Measurements from ENCODE around the gene MGAT4C. TPM values are rescaled to one million over a fixed set of nuclear protein-coding genes. Genes with fewer than 3 reads are reported as not detected.
A peak's percentile ranks its signal among the peaks of the same experiment; 100 is the strongest.
"Not testable (repeated sequence)": the region's sequence is repeated elsewhere in the genome, so short reads cannot be mapped to it uniquely, and the experiment has no call there.

Gene MGAT4C
- not detected in 2 replicates for total RNA-seq (2014; rRNA removed; shearing (Covaris generic))

DNA sequence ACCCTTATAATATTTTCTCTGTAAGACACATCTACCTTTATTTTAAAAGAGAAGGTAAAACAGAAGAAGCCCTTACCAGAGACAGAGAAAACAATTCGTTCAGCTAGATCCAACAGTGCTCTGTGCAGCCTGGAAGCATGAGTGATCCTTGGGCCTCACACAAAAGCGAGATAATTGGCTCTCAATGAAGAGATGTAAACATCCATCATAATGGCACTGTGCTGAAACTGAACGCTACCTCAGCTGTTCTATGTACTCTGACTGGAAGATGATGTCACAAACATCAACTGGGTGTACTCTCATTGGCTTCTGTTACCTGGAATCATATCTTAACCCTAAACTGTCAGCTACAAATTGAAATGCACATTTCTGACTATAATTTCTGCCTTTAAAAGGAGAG, at the start of gene MGAT4C:
TSS of gene MGAT4C (minus strand) at position 229 of the 400 bp plus-strand sequence.
- H3K27ac ChIP-seq, result no peak within 1 kb of the TSS
- DNase-seq (ENCODE audit: low read depth in 1 of 2, low spot score in 2 of 2), result no peak
- no peak within 1 kb of the TSS for H3K4me3 ChIP-seq
- H3K27me3 ChIP-seq (replicated peaks), result no peaks in the 10 kb centered on the region
- H3K4me1 ChIP-seq (replicated peaks), result no peaks in the 10 kb centered on the region
- no peaks in the 10 kb centered on the region for H3K9me3 ChIP-seq (replicated peaks)
- H3K36me3 ChIP-seq, result no peaks in the 10 kb centered on the region

DNA sequence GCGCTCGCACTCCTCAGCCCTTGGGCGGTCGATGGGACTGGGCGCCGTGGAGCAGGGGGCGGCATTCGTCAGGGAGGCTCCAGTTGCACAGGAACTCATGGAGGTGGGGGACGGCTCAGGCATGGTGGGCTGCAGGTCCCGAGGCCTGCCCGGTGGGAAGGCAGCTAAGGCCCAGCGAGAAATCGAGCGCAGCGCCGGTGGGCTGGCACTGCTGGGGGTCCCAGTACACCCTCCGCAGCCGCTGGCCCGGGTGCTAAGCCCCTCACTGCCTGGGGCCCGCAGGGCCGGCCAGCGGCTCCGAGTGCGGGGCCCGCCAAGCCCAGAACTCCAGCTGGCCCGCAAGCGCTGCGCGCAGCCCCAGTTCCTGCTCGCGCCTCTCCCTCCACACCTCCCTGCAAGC, 40.2 kb upstream of the MGAT4C start:
- H3K9me3 ChIP-seq (replicated peaks); H3K27me3 ChIP-seq (replicated peaks); H3K36me3 ChIP-seq; DNase-seq (ENCODE audit: low read depth in 1 of 2, low spot score in 2 of 2); H3K4me3 ChIP-seq; H3K4me1 ChIP-seq (replicated peaks); H3K27ac ChIP-seq: not testable (repeated sequence)

DNA sequence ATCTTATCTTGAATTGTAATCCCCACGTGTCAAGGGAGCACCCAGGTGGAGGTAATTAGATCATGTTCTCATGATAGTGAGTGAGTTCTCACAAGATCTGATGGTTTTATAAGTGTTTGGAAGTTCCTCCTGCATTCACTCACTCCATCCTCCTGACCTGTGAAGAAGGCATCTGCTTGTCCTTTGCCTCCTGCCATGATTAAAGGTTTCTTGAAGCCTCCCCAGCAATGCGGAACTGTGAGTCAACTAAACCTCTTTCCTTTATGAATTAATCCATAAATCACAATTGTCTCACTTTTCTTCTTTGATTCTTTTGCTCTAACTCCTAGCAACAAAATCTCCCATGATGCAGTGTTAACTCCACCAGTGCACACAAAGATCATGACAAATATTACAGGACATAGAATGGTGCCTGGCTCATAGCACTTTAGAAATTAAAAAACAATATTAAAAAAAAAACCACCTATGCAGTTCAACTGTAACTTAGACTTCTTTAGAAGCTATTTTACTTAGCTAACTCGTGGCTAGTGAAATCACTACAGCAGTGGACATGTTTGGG, 37.6 kb upstream of the MGAT4C start:
- Histone ChIP-seq H3K36me3 (no peaks in the 10 kb centered on the region), H3K27ac (no peak overlapping the region), H3K27me3 (replicated peaks) (no peaks in the 10 kb centered on the region), H3K4me3 (no peak overlapping the region), H3K9me3 (replicated peaks) (no peaks in the 10 kb centered on the region), H3K4me1 (replicated peaks) (no peaks in the 10 kb centered on the region)
- DNase-seq (ENCODE audit: low read depth in 1 of 2, low spot score in 2 of 2), result no peak

DNA sequence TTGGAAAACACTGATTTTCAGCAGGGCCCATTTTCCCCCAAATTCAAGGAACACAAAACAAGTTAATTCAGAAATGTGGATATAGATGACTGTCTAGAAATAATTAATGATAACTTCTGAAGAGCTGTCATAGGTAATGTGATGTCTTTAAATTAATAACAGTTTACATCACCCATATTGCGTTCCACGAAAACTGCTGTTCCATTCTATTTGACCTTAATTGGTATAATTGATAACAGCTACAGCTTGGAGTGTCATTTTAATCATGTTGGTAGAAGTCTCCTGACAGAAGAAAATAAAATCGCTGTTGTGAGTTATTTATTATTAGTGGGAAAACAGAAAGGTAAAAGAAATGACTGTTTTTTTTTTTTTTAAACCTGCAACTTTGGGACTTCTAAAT, 36.3 kb upstream of the MGAT4C start:
- no peak overlapping the region for H3K27ac ChIP-seq
- DNase-seq (ENCODE audit: low read depth in 1 of 2, low spot score in 2 of 2), result no peak
- H3K9me3 ChIP-seq (replicated peaks), result no peaks in the 10 kb centered on the region
- H3K4me1 ChIP-seq (replicated peaks), result no peaks in the 10 kb centered on the region
- no peaks in the 10 kb centered on the region for H3K36me3 ChIP-seq
- no peaks in the 10 kb centered on the region for H3K27me3 ChIP-seq (replicated peaks)
- no peak overlapping the region for H3K4me3 ChIP-seq

DNA sequence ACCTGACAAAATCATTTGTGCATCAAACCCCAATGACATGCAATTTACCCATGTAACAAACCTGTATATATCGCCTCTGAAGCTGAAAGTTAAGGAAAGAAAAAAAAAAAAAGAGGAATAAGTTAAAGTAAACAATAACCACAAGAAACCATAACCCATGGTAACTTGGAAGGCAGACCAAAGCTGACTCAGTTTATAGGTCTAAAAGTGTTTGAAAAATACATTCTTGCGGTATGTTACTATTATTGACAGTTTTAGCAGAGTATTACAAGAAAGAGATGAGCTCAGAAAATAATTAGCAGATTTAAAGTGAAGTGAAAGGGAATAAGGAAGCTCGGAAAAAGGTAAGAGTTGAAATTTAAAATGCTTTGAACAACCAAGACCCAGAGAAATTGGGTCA, 34.4 kb upstream of the MGAT4C start:
- no peaks in the 10 kb centered on the region for H3K9me3 ChIP-seq (replicated peaks)
- no peak overlapping the region for H3K4me3 ChIP-seq
- H3K27ac ChIP-seq, result no peak overlapping the region
- DNase-seq (ENCODE audit: low read depth in 1 of 2, low spot score in 2 of 2), result no peak
- H3K4me1 ChIP-seq (replicated peaks), result no peaks in the 10 kb centered on the region
- H3K27me3 ChIP-seq (replicated peaks), result no peaks in the 10 kb centered on the region
- no peaks in the 10 kb centered on the region for H3K36me3 ChIP-seq

DNA sequence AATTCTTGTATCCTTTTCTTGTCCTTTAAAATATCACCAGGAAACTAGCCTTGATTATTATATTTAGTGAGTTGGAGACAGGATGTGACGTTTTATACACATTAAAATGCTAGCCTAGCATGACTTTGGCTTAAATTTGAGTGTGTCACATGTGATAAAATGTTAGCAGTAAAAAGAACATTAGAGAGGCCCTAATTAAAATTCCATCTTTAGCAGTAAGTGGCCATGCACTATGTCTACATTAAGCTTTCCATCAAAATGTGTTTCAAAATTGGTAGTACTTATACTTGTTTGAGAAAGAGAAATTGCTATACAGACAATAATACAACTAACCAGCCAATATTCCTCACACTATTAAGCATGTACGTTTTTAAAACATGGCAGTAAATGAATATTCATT, 29.9 kb upstream of the MGAT4C start:
- Histone ChIP-seq H3K9me3 (replicated peaks) (no peaks in the 10 kb centered on the region), H3K4me3 (no peak overlapping the region), H3K4me1 (replicated peaks) (no peaks in the 10 kb centered on the region), H3K27me3 (replicated peaks) (no peaks in the 10 kb centered on the region), H3K27ac (no peak overlapping the region), H3K36me3 (no peaks in the 10 kb centered on the region)
- DNase-seq (ENCODE audit: low read depth in 1 of 2, low spot score in 2 of 2), result no peak

DNA sequence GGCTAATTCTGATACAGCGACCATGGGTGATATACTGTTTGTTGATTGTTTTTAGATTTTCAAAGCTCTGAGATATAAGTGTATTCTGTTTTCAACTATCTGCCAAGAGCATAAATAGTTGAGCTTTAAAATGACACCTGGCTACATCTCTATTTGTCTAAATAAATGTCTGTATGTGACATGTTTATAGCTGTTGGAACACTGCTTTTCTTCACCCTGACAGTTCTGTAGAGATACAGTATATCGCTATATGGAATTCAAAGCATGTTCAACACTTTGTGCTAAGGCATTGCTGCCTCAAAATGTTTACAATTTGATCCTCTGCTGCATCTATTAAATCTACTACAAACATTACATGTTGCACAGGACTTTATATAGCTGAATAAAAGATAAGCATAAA, 27.4 kb upstream of the MGAT4C start:
- Histone ChIP-seq H3K4me3 (no peak overlapping the region), H3K27me3 (replicated peaks) (no peaks in the 10 kb centered on the region), H3K4me1 (replicated peaks) (no peaks in the 10 kb centered on the region), H3K9me3 (replicated peaks) (no peaks in the 10 kb centered on the region), H3K27ac (no peak overlapping the region), H3K36me3 (no peaks in the 10 kb centered on the region)
- DNase-seq (ENCODE audit: low read depth in 1 of 2, low spot score in 2 of 2), result no peak

DNA sequence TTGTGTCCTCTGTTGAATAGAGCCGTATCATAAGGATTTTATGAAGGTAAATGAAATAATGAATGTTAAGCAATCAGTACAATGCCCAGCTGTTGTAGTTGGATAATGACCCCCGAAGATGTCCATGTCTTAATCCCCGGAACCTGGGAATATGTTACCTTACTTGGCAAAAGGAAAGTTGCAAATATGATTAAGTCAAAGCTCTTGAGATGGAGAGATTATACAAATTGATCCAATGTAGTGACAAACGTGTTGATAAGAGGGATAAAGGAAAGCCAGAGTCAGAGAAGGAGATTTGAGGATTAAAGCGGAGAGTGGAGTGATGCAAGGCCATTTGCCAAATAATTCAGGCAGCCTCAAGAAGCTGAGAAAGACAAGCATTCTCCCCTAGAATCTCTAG, 19.2 kb upstream of the MGAT4C start:
- DNase-seq (ENCODE audit: low read depth in 1 of 2, low spot score in 2 of 2), result no peak
- H3K36me3 ChIP-seq, result no peaks in the 10 kb centered on the region
- no peaks in the 10 kb centered on the region for H3K27me3 ChIP-seq (replicated peaks)
- H3K4me1 ChIP-seq (replicated peaks), result no peaks in the 10 kb centered on the region
- H3K4me3 ChIP-seq, result no peak overlapping the region
- no peaks in the 10 kb centered on the region for H3K9me3 ChIP-seq (replicated peaks)
- H3K27ac ChIP-seq, result no peak overlapping the region

DNA sequence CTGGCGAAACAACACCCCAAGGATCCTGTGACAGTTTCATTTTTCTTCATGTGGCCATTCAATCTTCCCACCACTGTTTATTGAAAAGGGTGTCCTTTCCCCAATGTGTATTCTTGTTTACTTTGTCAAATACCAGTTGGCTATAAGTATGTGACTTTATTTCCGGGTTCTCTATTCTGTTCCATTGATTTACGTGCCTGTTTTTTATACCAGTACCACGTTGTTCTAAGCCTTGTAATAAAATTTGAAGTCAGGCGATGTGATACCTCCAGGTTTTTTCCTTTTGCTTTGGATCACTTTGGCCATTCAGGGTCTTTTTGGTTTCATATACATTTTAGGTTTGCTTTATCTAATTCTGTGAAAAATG, 9.1 kb upstream of the MGAT4C start:
- no peak overlapping the region for H3K4me3 ChIP-seq
- no peaks in the 10 kb centered on the region for H3K4me1 ChIP-seq (replicated peaks)

DNA sequence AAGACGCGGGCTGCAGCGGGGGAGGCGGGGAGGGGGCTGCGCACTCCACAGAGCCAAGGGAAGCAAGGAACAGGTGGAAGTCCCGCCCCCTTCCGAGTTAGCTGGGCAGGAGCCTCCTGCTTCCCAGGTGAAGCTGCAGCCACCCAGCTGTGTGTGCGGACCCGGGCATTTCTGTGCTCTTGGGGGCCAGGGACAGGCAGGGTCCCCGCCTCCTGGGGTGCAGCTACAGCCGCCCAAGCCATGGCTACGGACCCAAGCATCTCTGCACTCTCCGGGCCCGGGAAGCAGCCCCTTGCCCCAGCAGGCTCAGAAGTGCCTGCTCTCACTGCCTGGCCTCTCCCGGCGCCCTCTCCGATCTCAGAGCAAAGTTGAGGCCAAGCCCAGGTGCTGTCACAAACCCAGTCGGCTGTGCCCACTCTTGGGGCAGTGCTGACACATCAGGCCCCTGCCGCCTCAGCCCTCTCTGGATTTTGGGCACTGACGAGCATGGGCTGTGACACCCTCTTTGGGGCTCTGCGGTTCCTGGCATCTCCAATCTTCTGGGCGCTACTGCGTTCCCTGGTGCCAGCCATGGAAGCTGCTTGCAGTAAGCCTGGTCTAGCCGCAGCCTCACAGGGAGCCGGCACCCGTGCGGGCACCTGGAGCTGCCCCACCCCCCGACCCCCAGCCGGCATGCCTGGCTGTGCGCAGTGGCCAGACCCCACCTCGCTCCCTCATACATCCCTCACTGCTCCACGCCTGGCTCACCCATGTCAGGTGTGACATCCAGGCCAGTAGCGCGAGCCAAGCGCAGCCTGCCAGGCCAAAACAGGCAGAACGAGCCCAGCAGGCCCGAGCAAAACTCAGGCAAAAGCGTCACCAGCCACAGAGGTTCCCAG, 8.5 kb upstream of the MGAT4C start:
- no peaks in the 10 kb centered on the region for H3K27me3 ChIP-seq (replicated peaks)
- no peaks in the 10 kb centered on the region for H3K9me3 ChIP-seq (replicated peaks)
- no peaks in the 10 kb centered on the region for H3K36me3 ChIP-seq
- no peaks in the 10 kb centered on the region for H3K4me1 ChIP-seq (replicated peaks)
- H3K27ac ChIP-seq, result no peak overlapping the region
- H3K4me3 ChIP-seq, result no peak overlapping the region
- peak in 1 of 2 experiments; percentile 31 for DNase-seq (ENCODE audit: low read depth in 1 of 2, low spot score in 2 of 2)

More for the DNA sequence above, 9.1 kb upstream of the MGAT4C start:
- no peaks in the 10 kb centered on the region for H3K36me3 ChIP-seq
- H3K27me3 ChIP-seq (replicated peaks), result no peaks in the 10 kb centered on the region
- no peak for DNase-seq (ENCODE audit: low read depth in 1 of 2, low spot score in 2 of 2)
- H3K27ac ChIP-seq, result no peak overlapping the region
- H3K9me3 ChIP-seq (replicated peaks), result no peaks in the 10 kb centered on the region

DNA sequence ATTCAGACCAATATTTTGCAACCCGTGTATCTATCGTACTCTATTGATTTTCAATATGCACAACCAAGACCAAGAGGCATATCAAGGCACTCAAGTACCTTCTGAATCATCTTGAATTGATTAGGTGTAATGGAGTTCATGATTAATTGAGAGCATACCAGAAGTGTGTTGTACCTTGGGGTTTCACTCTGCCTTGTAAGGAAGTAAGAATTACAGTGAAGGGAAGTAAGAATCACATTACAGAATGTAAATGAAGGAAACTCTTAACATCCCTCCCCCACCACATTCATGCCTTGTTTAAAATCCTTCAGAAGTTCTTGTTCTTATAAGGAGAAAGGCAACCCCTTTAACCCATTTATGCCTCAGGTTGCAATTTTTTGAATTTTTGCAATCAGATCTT, 5.4 kb upstream of the MGAT4C start:
- Histone ChIP-seq H3K4me3 (no peak overlapping the region), H3K36me3 (no peaks in the 10 kb centered on the region), H3K27me3 (replicated peaks) (no peaks in the 10 kb centered on the region), H3K4me1 (replicated peaks) (no peaks in the 10 kb centered on the region), H3K9me3 (replicated peaks) (no peaks in the 10 kb centered on the region), H3K27ac (no peak overlapping the region)
- DNase-seq (ENCODE audit: low read depth in 1 of 2, low spot score in 2 of 2), result no peak

DNA sequence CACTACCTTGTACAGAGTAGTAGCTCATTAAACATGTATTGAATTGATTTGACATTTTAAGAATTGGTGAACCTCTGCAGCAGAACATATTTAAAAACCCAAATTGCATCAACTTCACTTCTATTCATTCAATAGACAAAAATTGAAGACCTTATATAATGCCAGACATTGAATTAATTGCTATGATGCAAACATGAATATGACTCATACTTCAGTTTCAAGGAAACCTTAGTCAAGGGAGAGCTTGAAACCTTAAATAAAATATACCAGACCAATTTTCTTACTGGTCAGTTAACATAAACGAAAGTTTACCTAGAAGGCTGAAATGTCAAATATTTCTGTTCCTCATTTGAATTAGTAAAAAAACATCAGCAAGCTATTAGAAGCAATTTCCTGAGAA, 5.0 kb upstream of the MGAT4C start:
- Histone ChIP-seq H3K36me3 (no peaks in the 10 kb centered on the region), H3K9me3 (replicated peaks) (no peaks in the 10 kb centered on the region), H3K4me3 (no peak overlapping the region), H3K4me1 (replicated peaks) (no peaks in the 10 kb centered on the region), H3K27me3 (replicated peaks) (no peaks in the 10 kb centered on the region), H3K27ac (no peak overlapping the region)
- no peak for DNase-seq (ENCODE audit: low read depth in 1 of 2, low spot score in 2 of 2)

DNA sequence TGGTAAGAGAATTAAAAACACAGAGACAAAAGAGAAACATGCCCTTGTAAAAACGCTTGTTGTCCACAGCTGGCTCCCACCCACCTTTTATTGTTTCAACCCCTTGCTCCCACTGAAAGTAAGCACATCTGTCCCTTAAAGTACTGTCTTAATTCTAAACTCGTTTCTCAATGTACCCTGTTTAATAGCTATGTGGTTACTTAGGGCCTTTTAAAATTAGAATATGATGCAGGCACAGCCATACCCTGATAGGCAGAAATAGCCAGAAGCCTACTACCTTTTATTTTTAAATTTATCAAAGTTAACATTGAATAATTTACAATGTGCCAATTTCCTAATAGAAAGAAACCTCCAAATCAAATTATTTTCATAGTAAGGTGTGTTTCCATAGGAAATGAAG, 4.0 kb upstream of the MGAT4C start:
- H3K27ac ChIP-seq, result no peak overlapping the region
- H3K4me3 ChIP-seq, result no peak overlapping the region
- H3K4me1 ChIP-seq (replicated peaks), result no peaks in the 10 kb centered on the region

DNA sequence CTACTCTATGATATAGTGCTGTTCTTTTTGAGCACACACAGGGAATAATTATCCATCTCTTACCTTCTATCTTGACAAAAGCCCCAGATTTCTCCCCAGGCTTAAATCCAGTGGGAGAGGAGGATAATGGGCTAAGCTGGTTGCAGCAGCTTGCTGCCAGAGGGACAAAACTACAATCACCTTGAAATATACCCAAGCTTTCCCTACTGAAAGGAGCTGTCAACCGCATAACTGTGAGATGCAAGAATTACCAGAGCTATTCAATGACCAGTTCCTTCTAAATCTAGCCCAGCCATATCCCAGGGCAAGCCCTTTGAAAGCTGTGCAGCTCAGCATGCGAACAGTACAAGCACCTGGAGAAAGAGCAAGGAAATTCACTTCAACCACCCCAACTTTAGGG, 943 bp upstream of the MGAT4C start:
- Histone ChIP-seq H3K27ac (no peak overlapping the region), H3K27me3 (replicated peaks) (no peaks in the 10 kb centered on the region), H3K4me3 (no peak overlapping the region), H3K9me3 (replicated peaks) (no peaks in the 10 kb centered on the region), H3K36me3 (no peaks in the 10 kb centered on the region), H3K4me1 (replicated peaks) (no peaks in the 10 kb centered on the region)
- DNase-seq (ENCODE audit: low read depth in 1 of 2, low spot score in 2 of 2), result no peak

More for the DNA sequence above, 4.0 kb upstream of the MGAT4C start:
- no peaks in the 10 kb centered on the region for H3K27me3 ChIP-seq (replicated peaks)
- DNase-seq (ENCODE audit: low read depth in 1 of 2, low spot score in 2 of 2), result no peak
- H3K36me3 ChIP-seq, result no peaks in the 10 kb centered on the region
- H3K9me3 ChIP-seq (replicated peaks), result no peaks in the 10 kb centered on the region

All from SJSA1 (cell line).